OCI-LY1 (cell line): ENCODE measurements around the gene LAMA3.

Experiments
- CTCF ChIP-seq: fragments of 200-600 bp; sonication (generic), shearing (Covaris generic); IDR thresholded peaks from 2 replicates; pipeline ENCODE4 v1.5.1; 2017; ENCODE audit warnings: mild to moderate bottlenecking, antibody characterized with exemption, low read length, moderate library complexity, mixed read lengths
- EZH2 ChIP-seq: fragments of 200-600 bp; sonication (generic), shearing (Covaris generic); IDR thresholded peaks from 2 replicates; pipeline ENCODE4 v1.8.0; 2017; ENCODE audit warnings: borderline replicate concordance, mixed run types, mild to moderate bottlenecking, antibody characterized with exemption, low read length, moderate library complexity, mixed read lengths

DNA sequence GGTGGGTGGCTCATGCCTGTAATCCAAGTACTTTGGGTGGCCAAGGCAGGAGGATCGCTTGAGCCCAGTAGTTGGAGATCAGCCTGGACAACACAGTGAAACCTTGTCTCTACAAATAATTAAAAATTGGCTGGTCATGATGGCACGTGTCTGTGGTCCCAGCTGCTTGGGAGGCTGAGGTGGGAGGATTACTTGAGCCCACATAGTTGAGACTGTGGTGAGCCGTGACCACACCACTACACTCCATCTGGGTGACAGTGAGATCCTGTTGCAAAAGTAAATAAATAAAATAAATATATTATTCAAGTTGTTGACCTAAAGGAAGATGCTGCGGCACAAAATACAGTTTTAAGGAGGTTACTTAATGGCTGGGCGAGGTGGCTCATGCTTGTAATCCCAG is 72.7 kb downstream of the LAMA3 start:
- TF ChIP-seq CTCF: no peak
- no peak for TF ChIP-seq EZH2
